Upper lobe of left lung (tissue), 6 donors: ENCODE results near the gene ZFP91. TPM values are rescaled to one million over a fixed set of nuclear protein-coding genes. Genes with fewer than 3 reads are reported as not detected.
A peak's percentile ranks its signal among the peaks of the same experiment; 100 is the strongest.

ENCODE experiments used
- ATAC-seq, 2 donors: fragments of 200-7000 bp; cut with Tn5 transposase; one replicate each; pipeline ENCODE4 v1.9.1; 2022; ENCODE audit warnings: mild to moderate bottlenecking in 2 of 2, moderate library complexity in 2 of 2; ENCODE audit not compliant: low FRiP score in 2 of 2
- DNase-seq, 2 donors: peaks; one replicate each; pipeline ENCODE4 v3.0.0-alpha.2; 2019 to 2020
- H3K27ac ChIP-seq, 4 donors: fragments of 200-600 bp; sonication (generic); one replicate each; pipeline ENCODE4 v1.5.1; 2016 to 2019
- H3K27me3 ChIP-seq, 4 donors: fragments of 200-600 bp; sonication (generic); one replicate each; pipeline ENCODE4 v1.5.1; 2017 to 2019
- H3K36me3 ChIP-seq, 4 donors: fragments of 200-600 bp; sonication (generic); one replicate each; pipeline ENCODE4 v1.5.1; 2016 to 2019
- H3K4me1 ChIP-seq, 4 donors: fragments of 200-600 bp; sonication (generic); one replicate each; pipeline ENCODE4 v1.5.1; 2018 to 2019
- H3K4me3 ChIP-seq, 4 donors: fragments of 200-600 bp; sonication (generic); one replicate each; pipeline ENCODE4 v1.5.1; 2017 to 2019; ENCODE audit warnings: mild to moderate bottlenecking in 2 of 4, moderate library complexity in 1 of 4
- H3K9me3 ChIP-seq, 4 donors: fragments of 200-600 bp; sonication (generic); one replicate each; pipeline ENCODE4 v1.5.1; 2018 to 2019
- CTCF ChIP-seq, 6 experiments: fragments of 450-650 bp in 4 of 6; fragments of 200-600 bp in 2 of 6; sonication (generic) in 2 of 6; IDR thresholded peaks; one replicate each; pipeline ENCODE4 v1.5.1; 2016 to 2019; ENCODE audit warnings: antibody characterized with exemption in 6 of 6
- EP300 ChIP-seq, 4 donors: sonication (generic); formaldehyde crosslinking; IDR thresholded peaks; one replicate each; pipeline ENCODE4 v1.5.1; 2017; ENCODE audit warnings: antibody characterized with exemption in 4 of 4, control low read depth in 2 of 4
- POLR2A ChIP-seq, 4 donors: fragments of 450-650 bp; IDR thresholded peaks; one replicate each; pipeline ENCODE4 v1.5.1; 2016 to 2017; ENCODE audit warnings: antibody characterized with exemption in 4 of 4, mild to moderate bottlenecking in 2 of 4
- POLR2AphosphoS5 ChIP-seq, 2 donors: sonication (generic); formaldehyde crosslinking; IDR thresholded peaks; one replicate each; pipeline ENCODE4 v1.5.1; 2017; ENCODE audit warnings: antibody characterized with exemption in 2 of 2
- WGBS, 2 donors: methylation state at CpG; one replicate each; pipeline ENCODE4 v1.1.5; 2017 to 2018; 5-methylcytosine and 5-hydroxymethylcytosine counted together
- total RNA-seq, 6 donors: library from RNA; depleted of rRNA in 4 of 6; stranded (reverse); fragments of >200 nt in 4 of 6; gene quantifications; one replicate each; pipeline versions ENCODE4 v1.1.0 to v1.2.1, GENCODE V29; 2016 to 2021
- donor health status: DM: no; HTN: no; CAD: no; lungs with moderate emphysema.
- donor health status: DM: no; HTN: yes; CAD: no; lungs with severe emphysema.

Gene ZFP91
- total RNA-seq, 6 donors from 2014 or later = 21.0 to 53.2 (median 40.9) TPM

GRCh38 chr11:58608331-58608730 is 29.5 kb downstream of the ZFP91 start:
- Histone ChIP-seq H3K36me3 (peaks cover 22 to 35% (median 26%) of the 10 kb centered on the region in 4 donors), H3K9me3 (no peaks in the 10 kb centered on the region), H3K4me3 (no peak overlapping the region), H3K27ac (no peak overlapping the region), H3K4me1 (peaks cover 0 to 11% (median 3%) of the 10 kb centered on the region in 4 donors), H3K27me3 (no peaks in the 10 kb centered on the region)
- no peak for DNase-seq
- WGBS, 2 donors = 93 to 96% methylated on average over 5 of the region's 5 CpGs
- TF ChIP-seq POLR2A (IDR thresholded peaks at IDR 0.05) = no peak
- TF ChIP-seq POLR2AphosphoS5 (IDR thresholded peaks at IDR 0.05) = no peak
- TF ChIP-seq CTCF (IDR thresholded peaks at IDR 0.05) = no peak
- TF ChIP-seq EP300 (IDR thresholded peaks at IDR 0.05) = no peak
- no peak for ATAC-seq

- Histone ChIP-seq H3K27ac (no peak overlapping the region), H3K36me3 (peaks cover 30 to 49% (median 39%) of the 10 kb centered on the region in 4 donors), H3K4me3 (no peak overlapping the region), H3K9me3 (no peaks in the 10 kb centered on the region), H3K4me1 (peaks cover 0 to 11% (median 3%) of the 10 kb centered on the region in 4 donors), H3K27me3 (no peaks in the 10 kb centered on the region)
- ATAC-seq (no peak), DNase-seq (no peak)
- 76 to 82% methylated on average over 8 of the region's 8 CpGs for WGBS, 2 donors
- TF ChIP-seq EP300 (IDR thresholded peaks at IDR 0.05) = no peak
- TF ChIP-seq POLR2AphosphoS5 (IDR thresholded peaks at IDR 0.05) = no peak
- no peak for TF ChIP-seq POLR2A (IDR thresholded peaks at IDR 0.05)
- TF ChIP-seq CTCF (IDR thresholded peaks at IDR 0.05) = no peak
Measured at GRCh38 chr11:58609723-58610122, 30.9 kb downstream of the ZFP91 start.

GRCh38 chr11:58613228-58613627 is 34.4 kb downstream of the ZFP91 start:
- TF ChIP-seq POLR2AphosphoS5 (IDR thresholded peaks at IDR 0.05) (no peak), CTCF (IDR thresholded peaks at IDR 0.05) (no peak), POLR2A (IDR thresholded peaks at IDR 0.05) (no peak), EP300 (IDR thresholded peaks at IDR 0.05) (no peak)
- H3K4me3 ChIP-seq = no peak overlapping the region
- no peaks in the 10 kb centered on the region for H3K9me3 ChIP-seq
- peaks cover 30 to 84% (median 59%) of the 10 kb centered on the region in 4 donors for H3K36me3 ChIP-seq
- DNase-seq (no peak), ATAC-seq (no peak)
- no peaks in the 10 kb centered on the region for H3K4me1 ChIP-seq
- no peak overlapping the region for H3K27ac ChIP-seq
- WGBS, 2 donors = 91 to 97% methylated on average over 2 of the region's 2 CpGs
- H3K27me3 ChIP-seq = no peaks in the 10 kb centered on the region

- Histone ChIP-seq H3K27me3 (no peaks in the 10 kb centered on the region), H3K9me3 (no peaks in the 10 kb centered on the region), H3K4me3 (no peak overlapping the region), H3K27ac (no peak overlapping the region), H3K4me1 (no peaks in the 10 kb centered on the region), H3K36me3 (peaks cover 35 to 100% (median 69%) of the 10 kb centered on the region in 4 donors)
- WGBS, 2 donors = 93 to 96% methylated on average over 1 of the region's 1 CpG
- ATAC-seq (no peak), DNase-seq (no peak)
- no peak for TF ChIP-seq POLR2A (IDR thresholded peaks at IDR 0.05)
- no peak for TF ChIP-seq EP300 (IDR thresholded peaks at IDR 0.05)
- no peak for TF ChIP-seq POLR2AphosphoS5 (IDR thresholded peaks at IDR 0.05)
- no peak for TF ChIP-seq CTCF (IDR thresholded peaks at IDR 0.05)
Measured at GRCh38 chr11:58615559-58615958, 36.7 kb downstream of the ZFP91 start.

GRCh38 chr11:58616594-58616993 is 37.7 kb downstream of the ZFP91 start:
- no peaks in the 10 kb centered on the region for H3K4me1 ChIP-seq
- DNase-seq (no peak), ATAC-seq (peak in 1 of 2 donors; percentile 69)
- no peaks in the 10 kb centered on the region for H3K27me3 ChIP-seq
- no peak overlapping the region for H3K27ac ChIP-seq
- H3K9me3 ChIP-seq = no peaks in the 10 kb centered on the region
- TF ChIP-seq EP300 (IDR thresholded peaks at IDR 0.05) = no peak
- no peak for TF ChIP-seq POLR2AphosphoS5 (IDR thresholded peaks at IDR 0.05)
- TF ChIP-seq POLR2A (IDR thresholded peaks at IDR 0.05) = no peak
- no peak for TF ChIP-seq CTCF (IDR thresholded peaks at IDR 0.05)
- WGBS, 2 donors = 69 to 80% methylated on average over 4 of the region's 4 CpGs
- no peak overlapping the region for H3K4me3 ChIP-seq
- H3K36me3 ChIP-seq = peaks cover 28 to 96% (median 64%) of the 10 kb centered on the region in 4 donors
